Retinal pigment epithelial cell (primary cell): Measurements from ENCODE around the gene YIPF1.
"Not testable (repeated sequence)": the region's sequence is repeated elsewhere in the genome, so short reads cannot be mapped to it uniquely, and the experiment has no call there.

Source experiments
- DNase-seq: peaks from one replicate; pipeline ENCODE4 v3.0.0-alpha.2; 2010; ENCODE audit warnings: low read depth
- H3K4me3 ChIP-seq: 2 replicates; pipeline ENCODE4 v1.5.1; 2011; ENCODE audit warnings: mild to moderate bottlenecking, low read length, control low read depth, moderate library complexity
- TF ChIP-seq, protein P1 (sequence below): conservative IDR thresholded peaks from 2 replicates; pipeline ENCODE4 v1.5.1; 2011; ENCODE audit warnings: low read depth, low read length, control low read depth, inconsistent platforms

Gene YIPF1

DNA sequence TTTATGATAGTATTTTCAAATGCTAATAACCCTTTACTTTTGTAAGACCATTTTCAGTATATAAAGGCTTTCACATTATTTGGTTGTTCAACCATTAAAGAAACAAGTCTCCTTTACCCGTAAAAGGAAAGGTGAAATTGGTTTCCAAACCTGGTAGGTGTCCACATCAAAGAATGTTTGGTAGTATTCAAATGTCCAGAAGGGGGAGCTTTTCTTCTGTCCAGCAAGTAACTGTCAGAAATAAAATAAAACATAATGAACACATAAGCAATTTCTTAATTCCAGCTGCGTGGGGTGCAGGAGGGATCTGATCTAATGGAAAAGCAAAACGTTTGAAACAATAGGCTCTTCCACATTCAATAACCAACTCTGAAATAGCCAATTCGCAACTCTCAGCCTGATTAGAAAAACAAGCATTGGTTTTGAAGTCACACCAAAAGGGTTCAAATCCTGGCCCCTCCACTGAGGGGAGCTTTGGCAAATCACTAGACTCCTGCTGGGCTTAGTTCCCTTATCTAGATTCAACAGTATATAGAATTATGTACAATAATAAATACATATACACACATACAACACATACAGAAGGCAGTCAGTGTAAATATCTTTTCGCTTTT lies 11.0 kb downstream of the YIPF1 start:
- no peak for DNase-seq
- H3K4me3 ChIP-seq = no peak overlapping the region
- TF ChIP-seq, protein P1, sequence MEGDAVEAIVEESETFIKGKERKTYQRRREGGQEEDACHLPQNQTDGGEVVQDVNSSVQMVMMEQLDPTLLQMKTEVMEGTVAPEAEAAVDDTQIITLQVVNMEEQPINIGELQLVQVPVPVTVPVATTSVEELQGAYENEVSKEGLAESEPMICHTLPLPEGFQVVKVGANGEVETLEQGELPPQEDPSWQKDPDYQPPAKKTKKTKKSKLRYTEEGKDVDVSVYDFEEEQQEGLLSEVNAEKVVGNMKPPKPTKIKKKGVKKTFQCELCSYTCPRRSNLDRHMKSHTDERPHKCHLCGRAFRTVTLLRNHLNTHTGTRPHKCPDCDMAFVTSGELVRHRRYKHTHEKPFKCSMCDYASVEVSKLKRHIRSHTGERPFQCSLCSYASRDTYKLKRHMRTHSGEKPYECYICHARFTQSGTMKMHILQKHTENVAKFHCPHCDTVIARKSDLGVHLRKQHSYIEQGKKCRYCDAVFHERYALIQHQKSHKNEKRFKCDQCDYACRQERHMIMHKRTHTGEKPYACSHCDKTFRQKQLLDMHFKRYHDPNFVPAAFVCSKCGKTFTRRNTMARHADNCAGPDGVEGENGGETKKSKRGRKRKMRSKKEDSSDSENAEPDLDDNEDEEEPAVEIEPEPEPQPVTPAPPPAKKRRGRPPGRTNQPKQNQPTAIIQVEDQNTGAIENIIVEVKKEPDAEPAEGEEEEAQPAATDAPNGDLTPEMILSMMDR = peak; percentile 73

DNA sequence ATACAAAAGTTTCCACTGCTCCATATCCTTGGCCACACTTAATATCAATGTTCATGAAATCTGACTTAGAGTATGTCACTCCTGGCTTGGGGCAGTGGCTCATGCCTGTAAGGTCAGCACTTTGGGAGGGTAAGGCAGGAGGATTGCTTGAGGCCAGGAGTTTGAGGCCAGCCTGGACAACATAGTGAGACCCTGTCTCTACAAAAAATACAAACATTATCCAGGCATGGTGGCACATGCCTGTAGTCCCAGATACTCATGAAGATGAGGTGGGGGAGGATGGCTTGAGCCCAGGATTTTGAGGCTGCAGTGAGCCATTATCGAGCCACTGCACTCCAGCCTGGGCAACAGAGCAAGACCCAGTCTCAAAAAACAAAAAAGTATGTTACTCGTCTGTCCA lies 14.4 kb downstream of the YIPF1 start:
- H3K4me3 ChIP-seq, DNase-seq: not testable (repeated sequence)

DNA sequence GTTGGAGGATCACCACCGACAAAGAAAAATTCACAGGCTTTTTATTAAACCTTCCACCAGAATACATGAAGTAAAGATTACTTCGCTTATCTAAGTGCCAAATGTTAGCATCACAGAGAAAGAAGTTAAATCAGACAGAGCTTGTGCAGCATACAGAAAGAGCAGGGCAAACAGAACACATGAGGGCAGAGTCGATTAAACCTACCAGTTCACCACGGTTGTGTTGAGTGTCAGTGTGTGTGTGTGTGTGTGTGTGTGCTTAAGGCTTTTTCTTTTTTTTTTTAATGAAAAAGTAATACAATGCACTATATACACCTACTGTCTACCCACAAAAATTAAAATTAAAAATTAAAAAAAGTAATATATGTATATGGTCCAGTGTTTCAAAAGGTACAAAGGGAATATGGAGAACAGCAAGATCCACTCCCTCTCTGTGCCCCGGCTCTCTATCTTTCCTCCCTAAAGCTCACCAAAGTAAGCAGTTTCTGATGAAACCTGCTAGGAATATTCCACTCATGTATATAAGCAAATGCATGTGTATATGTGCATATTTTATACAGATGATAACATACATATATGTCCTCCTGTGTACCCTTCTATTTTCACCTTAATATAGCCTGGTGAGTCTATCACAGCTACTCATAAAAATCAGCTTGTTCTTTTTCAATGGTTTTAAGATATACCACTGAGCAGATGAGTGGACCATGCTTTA lies 17.7 kb downstream of the YIPF1 start:
- TF ChIP-seq, protein P1 = no peak
- DNase-seq = no peak
- no peak overlapping the region for H3K4me3 ChIP-seq

DNA sequence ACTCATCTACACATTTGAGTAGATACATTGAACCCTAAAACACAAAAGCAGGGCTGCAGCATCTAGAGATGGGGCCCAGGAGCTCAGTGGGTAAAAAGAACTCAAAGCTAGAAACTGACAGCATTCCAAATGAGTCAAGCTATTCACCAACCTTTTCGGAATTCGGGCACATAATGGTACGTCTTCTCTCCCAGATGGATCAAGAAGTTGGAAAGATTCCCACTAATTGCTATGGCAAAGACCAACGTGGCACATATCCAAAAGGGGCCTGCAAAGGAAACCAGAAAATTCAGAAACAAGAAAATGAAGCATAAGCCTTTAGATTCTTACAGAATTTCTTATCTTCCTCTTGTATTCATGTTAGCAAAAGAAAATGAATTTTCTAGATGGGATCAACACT lies 18.4 kb downstream of the YIPF1 start:
- TF ChIP-seq, protein P1 = no peak
- peak; percentile 47 for DNase-seq
- no peak overlapping the region for H3K4me3 ChIP-seq

DNA sequence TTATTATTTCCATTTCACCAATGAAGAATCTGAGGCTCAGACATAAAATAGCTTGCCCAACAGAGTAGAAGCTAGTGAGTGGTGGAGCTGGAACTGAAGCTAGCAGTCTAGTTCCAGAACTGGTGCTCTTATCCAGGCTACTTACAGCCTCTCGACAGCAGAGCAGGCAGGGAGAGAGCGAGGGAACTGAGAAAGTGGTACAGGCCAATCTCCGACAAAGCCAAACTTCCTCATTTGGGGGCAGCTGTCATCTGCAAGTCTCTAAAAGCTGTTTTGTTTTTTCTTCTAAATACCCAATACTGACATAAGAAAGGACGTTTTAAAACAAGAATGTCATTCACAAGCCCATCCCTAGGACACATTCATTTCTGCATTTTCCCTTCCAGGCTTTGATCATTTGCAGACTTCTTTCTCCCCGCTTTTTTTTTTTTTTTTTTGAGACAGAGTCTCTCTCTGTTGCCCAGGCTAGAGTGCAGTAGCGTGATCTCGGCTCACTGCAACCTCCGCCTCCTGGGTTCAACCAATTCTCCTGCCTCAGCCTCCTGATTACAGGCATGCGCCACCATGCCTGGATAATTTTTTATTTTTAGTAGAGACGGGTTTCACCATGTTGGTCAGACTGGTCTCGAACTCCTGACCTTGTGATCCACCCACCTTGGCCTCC lies 20.0 kb downstream of the YIPF1 start:
- TF ChIP-seq, protein P1 = no peak
- no peak for DNase-seq
- H3K4me3 ChIP-seq = no peak overlapping the region

DNA sequence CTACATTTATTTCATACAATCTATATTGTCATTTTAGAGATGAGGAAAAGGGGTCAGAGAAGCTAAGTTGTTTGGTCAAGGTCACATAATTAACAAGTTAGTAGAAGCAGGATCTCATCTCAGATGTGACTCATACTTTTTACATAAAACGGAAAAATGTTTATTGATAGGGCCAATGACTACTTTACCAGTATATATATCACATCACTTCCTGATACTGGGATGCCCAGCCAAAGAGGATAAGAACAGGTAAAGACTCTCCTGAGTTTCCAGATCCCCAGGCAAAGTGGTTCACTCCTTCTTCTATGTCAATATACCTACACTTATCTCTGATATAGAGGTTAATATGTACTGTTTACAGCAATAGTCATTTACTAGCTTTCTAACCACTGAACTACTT lies 21.0 kb downstream of the YIPF1 start:
- DNase-seq = no peak
- no peak overlapping the region for H3K4me3 ChIP-seq
- TF ChIP-seq, protein P1 = no peak

DNA sequence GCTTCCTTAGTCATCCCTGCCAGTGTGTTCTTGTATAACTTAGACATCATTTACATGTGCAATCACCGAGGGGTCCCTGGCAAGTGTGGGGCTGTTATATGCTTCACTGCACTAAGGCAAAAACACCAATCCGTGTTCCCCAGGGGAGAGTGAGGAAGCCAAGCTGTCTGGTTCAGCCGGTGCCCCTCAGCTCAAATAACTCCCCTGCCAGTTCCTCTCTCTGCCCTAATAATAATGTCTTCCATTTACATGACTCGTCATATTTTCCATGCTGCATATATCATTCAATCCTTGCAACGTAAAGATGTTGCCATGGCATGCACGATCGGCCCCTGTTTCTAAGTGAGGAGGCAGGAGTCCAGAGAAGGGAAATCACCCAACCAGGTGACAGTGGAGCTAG lies 27.1 kb downstream of the YIPF1 start:
- no peak for DNase-seq
- TF ChIP-seq, protein P1 = no peak
- H3K4me3 ChIP-seq = no peak overlapping the region
